Loucy (cell line): Measurements from ENCODE around the gene KRTAP12-3.

ENCODE experiments used
- EZH2phosphoT487 ChIP-seq: fragments of 200-600 bp; IDR thresholded peaks from 2 replicates; pipeline ENCODE4 v1.6.1; 2018; ENCODE audit warnings: antibody characterized with exemption, mild to moderate bottlenecking, moderate library complexity, borderline replicate concordance
- TF ChIP-seq, protein P1 (sequence below): fragments of 200-600 bp; sonication (generic); conservative IDR thresholded peaks from 2 replicates; pipeline ENCODE4 v1.5.1; 2014; ENCODE audit warnings: mild to moderate bottlenecking, antibody characterized with exemption, low read length

DNA sequence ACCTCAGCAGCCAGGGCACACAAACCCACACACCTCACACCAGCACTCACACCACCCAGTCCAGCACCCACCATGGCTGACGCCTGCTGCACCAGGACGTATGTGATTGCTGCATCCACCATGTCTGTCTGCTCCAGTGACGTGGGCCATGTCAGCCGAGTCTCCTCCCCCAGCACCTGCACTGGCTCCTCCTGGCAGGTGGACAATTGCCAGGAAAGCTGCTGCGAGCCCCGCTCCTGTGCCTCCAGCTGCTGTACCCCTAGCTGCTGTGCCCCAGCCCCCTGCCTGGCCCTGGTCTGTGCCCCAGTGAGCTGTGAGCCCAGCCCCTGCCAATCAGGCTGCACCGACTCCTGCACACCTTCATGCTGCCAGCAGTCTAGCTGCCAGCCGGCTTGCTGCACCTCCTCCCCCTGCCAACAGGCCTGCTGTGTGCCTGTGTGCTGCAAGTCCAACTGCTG lies 45.7 kb upstream of the KRTAP12-3 start, which contains the start of gene KRTAP10-8:
- TF ChIP-seq, protein P1, sequence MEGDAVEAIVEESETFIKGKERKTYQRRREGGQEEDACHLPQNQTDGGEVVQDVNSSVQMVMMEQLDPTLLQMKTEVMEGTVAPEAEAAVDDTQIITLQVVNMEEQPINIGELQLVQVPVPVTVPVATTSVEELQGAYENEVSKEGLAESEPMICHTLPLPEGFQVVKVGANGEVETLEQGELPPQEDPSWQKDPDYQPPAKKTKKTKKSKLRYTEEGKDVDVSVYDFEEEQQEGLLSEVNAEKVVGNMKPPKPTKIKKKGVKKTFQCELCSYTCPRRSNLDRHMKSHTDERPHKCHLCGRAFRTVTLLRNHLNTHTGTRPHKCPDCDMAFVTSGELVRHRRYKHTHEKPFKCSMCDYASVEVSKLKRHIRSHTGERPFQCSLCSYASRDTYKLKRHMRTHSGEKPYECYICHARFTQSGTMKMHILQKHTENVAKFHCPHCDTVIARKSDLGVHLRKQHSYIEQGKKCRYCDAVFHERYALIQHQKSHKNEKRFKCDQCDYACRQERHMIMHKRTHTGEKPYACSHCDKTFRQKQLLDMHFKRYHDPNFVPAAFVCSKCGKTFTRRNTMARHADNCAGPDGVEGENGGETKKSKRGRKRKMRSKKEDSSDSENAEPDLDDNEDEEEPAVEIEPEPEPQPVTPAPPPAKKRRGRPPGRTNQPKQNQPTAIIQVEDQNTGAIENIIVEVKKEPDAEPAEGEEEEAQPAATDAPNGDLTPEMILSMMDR: no peak
- no peak for TF ChIP-seq EZH2phosphoT487
